GM10266 (cell line): ENCODE data around the gene ASCC3.

Experiments
- DNase-seq: peaks from one replicate; pipeline ENCODE4 v3.0.0; 2012; ENCODE audit errors: extremely low spot score
- TF ChIP-seq, protein P1 (sequence below): IDR thresholded peaks from 2 replicates; pipeline ENCODE4 v1.5.1; 2012; ENCODE audit warnings: mild to moderate bottlenecking, low read depth; ENCODE audit not compliant: control insufficient read depth, insufficient read depth; ENCODE audit errors: missing control alignments

ASCC3 gene

DNA sequence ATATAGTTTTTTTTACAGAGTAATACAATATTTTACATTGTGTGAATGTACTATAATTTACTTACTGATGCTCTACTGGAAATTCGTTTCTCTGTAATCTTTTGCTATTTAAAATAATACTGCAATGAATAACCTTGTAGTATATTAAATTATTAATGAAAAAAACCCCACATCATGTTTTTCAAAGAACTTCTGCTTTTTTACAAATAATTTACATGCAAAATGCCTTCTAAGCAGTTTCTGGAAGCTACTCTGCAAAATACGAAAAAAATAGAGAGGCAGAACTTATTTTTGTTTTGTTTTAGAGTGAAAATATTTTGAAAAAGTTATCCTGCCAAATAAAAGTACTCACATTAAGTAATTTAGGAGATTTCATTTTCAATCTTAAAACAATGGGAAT is 250.6 kb downstream of the ASCC3 start:
- DNase-seq = no peak
- TF ChIP-seq, protein P1, sequence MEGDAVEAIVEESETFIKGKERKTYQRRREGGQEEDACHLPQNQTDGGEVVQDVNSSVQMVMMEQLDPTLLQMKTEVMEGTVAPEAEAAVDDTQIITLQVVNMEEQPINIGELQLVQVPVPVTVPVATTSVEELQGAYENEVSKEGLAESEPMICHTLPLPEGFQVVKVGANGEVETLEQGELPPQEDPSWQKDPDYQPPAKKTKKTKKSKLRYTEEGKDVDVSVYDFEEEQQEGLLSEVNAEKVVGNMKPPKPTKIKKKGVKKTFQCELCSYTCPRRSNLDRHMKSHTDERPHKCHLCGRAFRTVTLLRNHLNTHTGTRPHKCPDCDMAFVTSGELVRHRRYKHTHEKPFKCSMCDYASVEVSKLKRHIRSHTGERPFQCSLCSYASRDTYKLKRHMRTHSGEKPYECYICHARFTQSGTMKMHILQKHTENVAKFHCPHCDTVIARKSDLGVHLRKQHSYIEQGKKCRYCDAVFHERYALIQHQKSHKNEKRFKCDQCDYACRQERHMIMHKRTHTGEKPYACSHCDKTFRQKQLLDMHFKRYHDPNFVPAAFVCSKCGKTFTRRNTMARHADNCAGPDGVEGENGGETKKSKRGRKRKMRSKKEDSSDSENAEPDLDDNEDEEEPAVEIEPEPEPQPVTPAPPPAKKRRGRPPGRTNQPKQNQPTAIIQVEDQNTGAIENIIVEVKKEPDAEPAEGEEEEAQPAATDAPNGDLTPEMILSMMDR = no peak

DNA sequence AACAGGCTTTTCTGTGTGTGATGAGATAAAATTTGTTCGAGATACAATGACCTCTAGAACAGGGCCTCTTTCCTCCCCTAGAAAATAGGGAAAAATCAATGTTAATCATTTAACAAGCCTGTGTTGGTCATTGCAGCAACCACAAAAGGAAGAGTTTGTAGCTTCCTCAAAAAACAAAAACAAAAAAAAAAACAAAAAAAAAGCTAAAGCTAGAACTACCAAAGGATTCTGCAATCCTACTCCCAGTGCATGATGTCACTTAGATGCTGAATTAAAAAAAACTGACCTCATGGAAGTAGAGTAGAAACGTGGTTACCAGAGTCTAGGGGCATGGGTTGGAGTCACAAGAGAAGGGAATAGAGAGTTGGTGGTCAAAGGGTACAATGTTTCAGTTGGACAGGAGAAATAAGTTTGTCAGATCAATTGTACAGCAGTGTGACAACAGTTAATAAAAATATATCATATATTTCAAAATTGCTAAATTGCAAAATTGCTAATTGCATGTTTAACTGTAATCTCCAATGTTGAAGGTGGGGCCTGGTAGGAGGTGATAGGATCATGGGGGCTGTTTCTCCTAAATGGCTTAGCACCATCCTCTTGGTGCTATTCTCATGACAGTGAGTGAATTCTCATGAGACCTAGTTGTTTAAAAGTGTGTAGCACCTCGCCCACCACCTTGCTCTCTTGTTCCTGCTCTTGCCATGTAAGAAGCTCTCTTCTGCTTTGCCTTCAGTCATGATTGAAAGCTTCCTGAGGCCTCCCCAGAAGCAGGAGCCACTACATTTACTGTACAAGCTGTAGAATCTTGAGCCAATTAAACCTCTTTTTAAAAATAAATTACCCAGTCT is 253.0 kb downstream of the ASCC3 start:
- DNase-seq = no peak
- TF ChIP-seq, protein P1 = no peak

DNA sequence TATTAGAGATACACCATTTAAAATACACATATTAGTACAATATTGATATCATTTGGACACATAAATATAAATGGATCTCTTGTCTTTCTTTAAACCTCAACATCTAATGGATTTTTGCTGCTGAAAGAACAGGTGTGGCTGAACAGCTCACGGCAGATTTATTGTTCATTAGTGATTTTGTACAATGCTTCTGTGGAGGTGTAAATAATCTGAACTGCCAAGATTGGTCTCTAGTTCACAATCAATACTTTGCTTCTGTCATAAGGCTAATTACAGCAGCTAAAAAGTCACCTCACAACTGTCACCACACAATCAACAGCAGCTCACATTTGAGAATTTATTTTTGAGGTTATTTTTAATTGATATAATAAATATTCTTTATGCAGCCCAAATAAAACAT is 254.4 kb downstream of the ASCC3 start:
- no peak for DNase-seq

DNA sequence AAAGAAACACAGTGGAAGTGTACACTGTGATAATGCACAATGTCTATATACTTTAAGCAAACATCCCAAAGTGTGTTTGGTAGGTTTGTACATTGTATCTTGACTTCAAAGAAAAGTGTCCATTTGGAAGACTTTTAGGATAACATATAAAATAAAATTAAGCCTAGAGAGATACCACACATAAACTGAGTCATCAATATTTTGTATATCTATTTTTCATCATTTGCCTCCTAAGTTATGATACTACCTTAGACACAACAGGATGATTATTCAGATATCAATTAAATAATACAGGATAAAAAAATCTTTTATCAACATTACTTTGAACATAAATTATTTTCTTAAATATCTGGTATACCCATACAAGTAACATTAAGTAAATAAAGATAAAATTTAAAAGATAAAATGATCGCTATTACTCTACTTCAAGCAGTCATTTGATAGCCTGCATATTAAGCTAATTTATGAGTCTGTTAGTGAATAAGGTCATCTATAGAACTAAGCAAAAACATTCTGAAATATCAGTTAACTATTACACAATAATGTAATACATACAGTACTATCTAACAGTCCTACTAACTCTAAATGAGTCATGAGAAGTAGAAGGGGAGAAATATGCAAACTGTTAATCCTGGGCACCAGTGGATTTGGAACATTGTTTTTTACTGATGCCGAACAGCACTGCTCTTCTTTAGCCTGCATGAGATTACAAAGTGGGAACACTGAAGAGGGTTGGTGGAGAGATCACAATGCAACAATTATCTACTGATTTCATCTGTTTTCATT is 258.0 kb downstream of the ASCC3 start:
- TF ChIP-seq, protein P1 = no peak
- no peak for DNase-seq

More for the DNA sequence above, 254.4 kb downstream of the ASCC3 start:
- TF ChIP-seq, protein P1 = no peak

DNA sequence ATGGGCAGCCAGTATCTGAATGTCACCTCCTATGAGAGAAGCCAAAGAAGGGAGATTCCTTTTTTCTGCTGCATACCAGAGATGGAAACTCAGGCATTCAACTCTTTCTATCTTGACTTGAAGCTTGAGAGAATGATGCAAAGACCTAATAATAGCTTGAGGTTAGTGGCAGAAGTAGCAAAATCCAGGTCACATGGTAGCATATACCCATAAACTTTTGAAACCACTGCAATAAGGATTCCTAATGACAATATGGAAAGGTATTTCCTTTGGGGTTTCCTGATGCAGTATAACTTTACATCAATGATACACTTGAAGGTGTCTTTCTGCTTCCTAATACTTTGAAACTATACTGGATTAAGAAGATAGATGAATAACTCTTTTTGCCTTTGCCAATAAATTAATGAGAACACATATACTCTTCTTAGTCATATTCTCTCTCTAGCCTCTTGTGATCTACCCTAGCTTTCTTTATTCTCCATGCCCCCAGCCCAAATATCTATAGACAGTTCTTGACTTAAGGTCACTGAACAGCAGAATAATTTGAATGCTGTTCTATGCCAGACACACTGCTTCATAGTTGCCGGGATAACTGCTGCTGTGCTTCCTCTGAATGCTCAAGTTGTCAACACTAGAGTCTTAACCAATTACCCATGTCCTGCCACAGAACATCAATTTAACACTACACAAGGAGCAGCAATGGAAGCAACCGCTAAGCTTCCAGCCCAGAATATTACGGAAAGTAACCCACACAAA is 260.9 kb downstream of the ASCC3 start:
- DNase-seq = no peak
- TF ChIP-seq, protein P1 = no peak

DNA sequence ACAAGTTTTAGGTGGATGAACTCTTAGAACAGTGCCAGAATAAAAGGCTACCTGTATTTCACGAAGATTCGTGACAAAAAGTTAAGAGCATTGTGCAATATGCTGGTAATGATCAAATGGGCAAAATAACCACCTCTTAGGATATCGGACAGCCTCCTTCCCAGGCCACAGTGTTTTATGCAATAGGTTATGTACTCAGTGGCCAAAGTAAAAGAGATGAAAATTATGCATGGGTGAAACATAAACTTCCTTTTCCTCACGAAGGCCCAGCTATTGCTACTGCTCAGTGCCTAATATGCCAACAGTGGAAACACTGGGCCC is 262.8 kb downstream of the ASCC3 start:
- TF ChIP-seq, protein P1 = no peak
- DNase-seq = no peak
